NCI-H2227 (cell line): Measurements from ENCODE around the gene INVS.
"Not testable (repeated sequence)": the region's sequence is repeated elsewhere in the genome, so short reads cannot be mapped to it uniquely, and the experiment has no call there.

Source experiments
- DNase-seq: peaks from one replicate; lab custom pipeline; 2025; ENCODE audit not compliant: unreplicated experiment; lab: John Stamatoyannopoulos, UW

Gene INVS

GRCh38 chr9:100308965-100309564 lies 210.0 kb downstream of the INVS start:
- no peak for DNase-seq

DNA sequence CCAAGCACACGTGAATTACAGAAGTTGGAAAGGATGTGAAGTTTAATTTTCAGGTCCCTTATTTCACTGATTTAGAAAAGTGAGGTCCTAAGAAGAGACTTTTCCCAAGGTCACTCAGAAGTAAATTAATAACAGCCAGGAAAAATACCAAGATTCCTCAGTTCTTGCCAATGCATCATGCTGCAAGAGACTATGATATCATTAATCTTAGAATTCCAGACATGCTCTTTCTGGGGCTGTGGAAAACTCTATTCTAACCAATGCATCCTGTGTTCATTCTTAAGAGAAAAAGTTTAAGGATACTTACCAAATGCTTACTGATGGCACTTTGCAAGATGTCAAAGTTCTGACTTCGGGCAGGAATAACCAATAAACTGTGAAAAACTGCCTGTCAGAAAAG lies 210.9 kb downstream of the INVS start:
- no peak for DNase-seq

GRCh38 chr9:100315561-100315960 lies 216.5 kb downstream of the INVS start:
- DNase-seq: no peak

GRCh38 chr9:100317706-100318105 lies 218.7 kb downstream of the INVS start:
- DNase-seq: no peak

GRCh38 chr9:100322954-100323536 lies 224.0 kb downstream of the INVS start:
- peak; percentile 30 for DNase-seq

DNA sequence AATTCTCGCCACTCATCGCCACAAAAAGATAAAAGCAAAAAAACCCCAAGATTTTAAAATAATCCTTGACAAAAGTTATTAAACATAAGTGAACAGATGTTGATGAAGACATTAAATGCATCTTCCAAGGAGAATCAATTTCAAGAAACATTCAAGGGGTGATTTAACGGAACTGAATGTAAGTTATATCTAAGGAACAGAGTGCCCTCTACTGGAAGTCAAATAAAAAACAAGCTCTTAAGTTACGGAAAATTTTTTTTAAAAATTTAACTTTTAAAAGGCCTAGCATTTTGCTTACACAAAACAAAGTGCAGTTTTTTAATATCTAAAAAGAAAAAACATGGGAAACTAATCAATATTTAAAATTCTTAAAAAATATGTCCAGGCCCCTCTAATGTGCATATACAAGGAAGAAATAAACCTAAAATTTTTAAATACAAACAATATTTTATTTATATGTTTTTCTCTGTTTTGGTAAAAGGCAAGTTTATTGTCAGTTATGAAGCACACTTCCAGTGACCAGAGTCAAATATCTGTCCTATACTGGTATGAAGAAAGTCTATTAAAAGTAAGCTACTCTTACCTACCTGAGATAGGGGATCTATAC lies 225.7 kb downstream of the INVS start:
- DNase-seq: peak; percentile 10

- not testable (repeated sequence) for DNase-seq
Measured at GRCh38 chr9:100338736-100339135, 239.7 kb downstream of the INVS start.

- DNase-seq: no peak
Measured at GRCh38 chr9:100340224-100340623, 241.2 kb downstream of the INVS start.

GRCh38 chr9:100341889-100342288 lies 242.8 kb downstream of the INVS start:
- DNase-seq: no peak

- no peak for DNase-seq
Measured at GRCh38 chr9:100346836-100347235, 247.8 kb downstream of the INVS start.

DNA sequence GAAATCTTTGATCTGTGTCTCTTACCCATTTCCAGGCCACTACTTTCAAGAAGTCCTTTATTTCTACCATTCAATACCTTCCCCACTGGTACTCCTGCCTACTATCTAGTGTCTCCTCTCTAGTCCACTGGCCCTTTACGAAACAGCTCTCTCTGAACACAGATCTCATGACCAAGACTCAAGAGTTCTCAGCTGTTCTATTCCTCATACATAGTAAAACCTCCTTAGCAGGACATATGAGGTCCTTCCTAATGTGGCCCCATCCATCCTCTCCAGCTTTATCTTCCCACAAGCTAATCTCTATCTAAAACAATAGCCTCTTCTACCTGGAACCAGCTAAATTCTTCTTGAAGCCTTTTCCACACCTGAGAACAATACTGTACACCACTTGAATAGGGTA lies 251.1 kb downstream of the INVS start:
- DNase-seq: no peak
